ENCODE data around the gene GABRG3. TPM values are rescaled to one million over a fixed set of nuclear protein-coding genes. Genes with fewer than 3 reads are reported as not detected.

GABRG3 gene
- polyA plus RNA-seq (ENCODE audit: insufficient read length in 4 of 4), result 1 to 10 TPM; 1.7 to 2.4 (median 2.2) TPM

GRCh38 chr15:26970712-26971210 is at the start of gene GABRG3:
GABRG3 (plus strand) TSS chr15:26971181.
- DNase-seq (ENCODE audit: low read depth in 4 of 4, low spot score in 3 of 4), result peak in 2 of 4 donors; percentile 16 to 40

GRCh38 chr15:26921433-26921832 is 49.5 kb upstream of the GABRG3 start:
- no peak for DNase-seq (ENCODE audit: low read depth in 4 of 4, low spot score in 3 of 4)

- no peak for DNase-seq (ENCODE audit: low read depth in 4 of 4, low spot score in 3 of 4)
Measured at GRCh38 chr15:26926081-26926480, 44.9 kb upstream of the GABRG3 start.

DNA sequence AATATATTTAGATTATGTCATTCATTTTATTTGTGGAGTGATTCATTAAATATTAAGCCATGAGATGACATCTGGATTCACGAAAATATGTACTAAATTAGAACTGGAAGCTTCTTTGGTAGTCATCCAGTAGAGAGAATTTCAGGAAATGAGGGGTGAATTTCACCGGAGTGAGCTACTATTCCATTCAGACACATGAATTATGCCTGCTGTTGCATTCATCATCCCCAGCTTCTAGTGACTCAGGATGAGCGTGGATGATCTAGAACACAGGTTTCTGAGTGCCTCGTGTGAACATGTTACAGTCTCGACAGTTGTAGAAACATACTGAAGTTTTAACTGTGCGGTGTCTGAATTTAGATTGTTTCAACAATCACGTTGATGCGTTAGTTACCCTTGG is 42.9 kb upstream of the GABRG3 start:
- no peak for DNase-seq (ENCODE audit: low read depth in 4 of 4, low spot score in 3 of 4)

- DNase-seq (ENCODE audit: low read depth in 4 of 4, low spot score in 3 of 4), result no peak
Measured at GRCh38 chr15:26929588-26929987, 41.4 kb upstream of the GABRG3 start.

DNA sequence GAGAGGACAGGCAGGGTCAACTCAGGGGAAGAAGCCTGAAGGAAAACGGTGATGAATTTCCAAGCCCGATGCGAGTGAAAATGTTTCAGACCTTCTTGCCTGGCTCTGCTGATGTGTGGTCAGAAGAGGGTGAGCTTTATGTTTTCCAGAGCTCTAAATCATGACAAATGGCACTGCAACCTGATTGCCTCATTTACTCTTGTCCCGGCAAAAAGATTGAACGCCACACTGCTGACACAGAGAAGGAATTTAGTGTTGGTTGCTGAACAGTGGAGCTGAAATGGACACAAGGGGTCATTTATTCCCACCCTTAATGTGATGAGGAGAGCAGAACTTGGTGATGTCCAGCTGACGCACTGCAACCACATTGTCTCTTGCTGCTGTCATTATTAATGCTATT is 36.1 kb upstream of the GABRG3 start:
- DNase-seq (ENCODE audit: low read depth in 4 of 4, low spot score in 3 of 4), result no peak

GRCh38 chr15:26935322-26935721 is 35.7 kb upstream of the GABRG3 start:
- no peak for DNase-seq (ENCODE audit: low read depth in 4 of 4, low spot score in 3 of 4)

DNA sequence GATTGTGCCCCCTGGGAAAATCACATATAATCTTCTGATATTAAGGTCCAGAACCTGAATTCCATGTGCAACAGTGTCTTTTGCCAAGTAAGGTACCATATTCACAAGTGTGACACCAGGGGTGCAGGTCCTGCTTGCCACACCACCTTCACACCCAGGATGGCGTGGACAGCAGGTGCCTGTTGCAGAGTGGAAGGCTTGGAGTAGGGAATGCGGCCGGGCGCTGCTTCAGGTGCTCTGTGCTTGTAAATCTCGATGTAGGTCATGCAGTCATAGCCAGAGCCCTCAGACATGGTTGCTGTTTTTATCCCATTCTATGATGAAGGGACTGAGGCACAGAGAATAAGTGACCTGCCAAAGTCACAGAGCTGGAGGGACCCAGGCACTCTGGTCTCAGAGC is 34.5 kb upstream of the GABRG3 start:
- DNase-seq (ENCODE audit: low read depth in 4 of 4, low spot score in 3 of 4), result no peak

- DNase-seq (ENCODE audit: low read depth in 4 of 4, low spot score in 3 of 4), result no peak
Measured at GRCh38 chr15:26937134-26937533, 33.8 kb upstream of the GABRG3 start.

DNA sequence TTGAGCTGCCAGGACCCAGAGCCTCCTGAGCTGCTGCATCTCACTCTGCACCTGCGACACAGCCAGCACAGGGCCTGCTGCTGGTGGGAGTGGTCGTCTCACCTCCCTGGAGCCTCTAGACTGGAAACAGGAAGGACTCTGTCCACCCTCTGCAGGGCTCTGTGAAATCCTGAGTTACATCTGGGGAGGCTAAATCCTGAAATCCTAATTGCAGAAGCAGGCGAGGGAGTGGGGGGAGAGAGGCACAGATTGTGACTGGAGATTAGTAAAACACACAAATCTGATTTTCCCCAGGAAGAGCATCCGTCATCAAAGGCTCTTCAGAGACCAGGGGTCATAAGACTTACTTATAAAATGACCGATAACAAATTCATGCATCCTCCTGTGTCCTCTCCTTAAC is 31.6 kb upstream of the GABRG3 start:
- no peak for DNase-seq (ENCODE audit: low read depth in 4 of 4, low spot score in 3 of 4)

DNA sequence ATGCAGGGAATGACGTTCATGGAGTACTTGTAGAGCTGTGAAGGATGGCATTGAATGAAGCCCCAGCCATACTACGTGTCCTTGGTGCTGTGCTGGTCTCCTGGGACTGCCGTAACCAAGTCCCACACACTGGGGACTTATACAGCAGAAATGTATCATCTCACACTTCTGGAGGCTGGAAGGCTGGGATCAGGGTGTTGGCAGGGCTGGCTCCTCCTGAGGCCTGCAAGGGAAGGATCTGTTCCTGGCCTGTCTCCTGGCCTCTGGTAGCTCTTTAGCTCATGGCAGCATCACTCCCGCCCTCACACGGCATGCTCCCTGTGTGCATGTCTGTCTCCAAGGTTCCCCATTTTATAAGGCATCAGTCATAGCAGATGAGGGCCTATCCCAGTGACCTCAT is 29.5 kb upstream of the GABRG3 start:
- DNase-seq (ENCODE audit: low read depth in 4 of 4, low spot score in 3 of 4), result no peak

GRCh38 chr15:26943866-26944265 is 27.1 kb upstream of the GABRG3 start:
- peak in 3 of 4 donors; percentile 16 to 43 (median 36) for DNase-seq (ENCODE audit: low read depth in 4 of 4, low spot score in 3 of 4)

GRCh38 chr15:26945046-26945445 is 25.9 kb upstream of the GABRG3 start:
- DNase-seq (ENCODE audit: low read depth in 4 of 4, low spot score in 3 of 4), result no peak

DNA sequence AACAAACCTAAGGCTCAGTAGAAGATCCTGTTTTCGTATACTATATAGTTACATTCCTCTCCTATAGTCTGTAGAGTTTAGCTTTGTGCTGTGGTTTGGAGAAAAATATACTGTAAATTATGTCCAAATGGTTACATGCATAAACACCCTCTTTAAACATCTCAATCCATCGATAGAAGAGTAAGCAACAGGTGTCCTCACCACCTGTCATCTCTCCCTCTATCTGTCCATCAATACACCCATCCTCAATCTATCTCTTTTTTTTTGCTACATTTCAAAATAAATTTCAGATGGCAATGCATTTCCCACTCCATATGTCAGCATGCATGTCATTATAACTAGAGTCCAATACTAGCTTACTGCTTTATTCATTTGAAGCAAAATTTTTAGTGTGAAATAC is 21.0 kb upstream of the GABRG3 start:
- no peak for DNase-seq (ENCODE audit: low read depth in 4 of 4, low spot score in 3 of 4)

DNA sequence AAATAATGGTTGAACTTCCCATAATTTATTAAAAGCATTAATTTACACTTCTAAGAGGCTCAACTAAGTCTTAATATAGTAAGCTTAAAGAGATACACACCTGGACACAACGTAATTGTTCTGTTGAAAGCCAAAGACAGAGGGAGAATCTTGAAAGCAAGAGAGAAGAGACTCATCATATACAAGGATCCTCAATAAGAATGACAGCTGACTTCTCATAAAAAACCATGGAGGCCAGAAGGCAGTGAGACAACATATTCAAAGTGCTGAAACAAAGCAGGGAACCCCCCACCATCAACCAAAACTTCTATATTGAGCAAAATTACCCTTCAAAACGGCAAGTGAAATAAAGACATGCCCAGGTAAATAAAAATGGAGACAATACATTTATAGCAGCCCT is 16.6 kb upstream of the GABRG3 start:
- DNase-seq (ENCODE audit: low read depth in 4 of 4, low spot score in 3 of 4), result no peak

- peak in 1 of 4 donors; percentile 37 for DNase-seq (ENCODE audit: low read depth in 4 of 4, low spot score in 3 of 4)
Measured at GRCh38 chr15:26967719-26968269, 3.2 kb upstream of the GABRG3 start.

- no peak for DNase-seq (ENCODE audit: low read depth in 4 of 4, low spot score in 3 of 4)
Measured at GRCh38 chr15:26968806-26969205, 2.2 kb upstream of the GABRG3 start.

DNA sequence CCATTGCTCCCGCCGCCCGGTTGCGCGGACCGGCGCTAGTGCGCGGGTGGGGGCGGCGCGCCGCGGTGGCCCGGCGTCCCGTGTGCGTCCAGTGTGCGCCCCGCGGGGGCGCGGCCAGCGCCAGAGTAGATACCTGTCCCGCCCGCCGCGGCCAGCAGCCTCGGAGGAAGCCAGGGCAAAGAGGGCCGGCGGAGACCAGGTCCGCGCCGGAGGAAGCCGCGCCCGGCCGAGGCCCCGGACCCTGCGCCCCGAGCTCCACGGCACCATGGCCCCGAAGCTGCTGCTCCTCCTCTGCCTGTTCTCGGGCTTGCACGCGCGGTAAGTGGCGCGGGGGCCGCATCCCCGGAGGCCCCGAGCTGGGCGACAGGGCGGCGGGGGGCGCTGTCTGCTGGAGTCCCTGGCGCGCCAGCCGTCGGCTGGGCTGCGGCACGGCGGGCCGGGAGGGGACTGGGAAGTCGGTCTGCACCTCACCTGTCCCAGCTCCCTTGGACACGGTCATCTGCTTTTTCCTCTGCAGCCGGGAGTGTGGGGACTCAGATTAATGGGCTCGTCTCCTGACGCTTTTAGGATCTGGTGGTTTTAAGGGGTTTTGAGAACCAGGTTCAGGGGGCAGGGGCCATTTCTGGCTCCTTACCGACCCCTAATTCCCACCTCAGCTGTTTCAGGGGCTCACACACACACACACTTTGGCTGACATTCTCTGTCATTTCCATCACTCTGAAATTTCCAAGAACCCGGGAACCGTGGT is 464 bp downstream of the GABRG3 start:
- peak in 1 of 4 donors; percentile 5 for DNase-seq (ENCODE audit: low read depth in 4 of 4, low spot score in 3 of 4)

DNA sequence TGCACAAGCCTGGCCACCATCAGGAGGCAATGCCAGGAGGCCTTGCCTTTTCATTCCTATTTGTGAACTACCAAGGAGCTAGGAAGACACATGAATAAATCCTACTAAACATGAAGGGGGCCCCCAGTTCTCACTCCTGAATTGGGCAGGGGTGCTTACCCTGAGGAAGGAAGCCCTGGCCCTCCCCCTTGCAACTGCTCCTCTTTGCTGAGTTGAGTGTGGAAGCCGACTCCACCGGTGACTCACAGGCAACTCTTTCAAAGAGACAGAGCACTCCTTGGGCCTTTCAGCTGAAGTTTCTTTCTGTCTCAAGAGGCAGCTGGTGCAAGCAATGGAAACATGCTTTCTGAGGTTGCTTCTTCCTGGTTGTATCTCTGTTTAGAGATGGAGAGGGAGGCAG is 1.7 kb downstream of the GABRG3 start:
- no peak for DNase-seq (ENCODE audit: low read depth in 4 of 4, low spot score in 3 of 4)

GRCh38 chr15:26974120-26974780 is 3.3 kb downstream of the GABRG3 start:
- DNase-seq (ENCODE audit: low read depth in 4 of 4, low spot score in 3 of 4), result peak in 2 of 4 donors; percentile 24 to 31

DNA sequence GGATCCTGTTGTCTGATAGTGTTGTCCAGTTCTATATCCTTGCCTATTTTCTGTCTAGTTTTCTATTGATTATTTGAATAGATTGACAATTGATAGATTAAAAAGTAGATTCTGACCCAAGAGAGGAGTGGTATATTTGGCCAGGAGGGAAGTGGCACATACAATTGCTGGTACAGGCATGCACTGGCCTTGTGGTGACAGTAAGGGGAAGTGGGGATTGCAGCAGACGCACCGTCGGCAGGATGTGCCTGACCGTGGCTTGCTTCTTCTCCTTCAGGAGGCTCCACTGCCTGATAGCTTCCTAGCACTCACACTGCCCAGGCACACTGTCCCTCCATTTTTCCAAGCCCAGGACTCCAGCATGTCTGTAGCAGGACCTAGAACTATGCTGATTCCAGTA is 10.5 kb downstream of the GABRG3 start:
- no peak for DNase-seq (ENCODE audit: low read depth in 4 of 4, low spot score in 3 of 4)

DNA sequence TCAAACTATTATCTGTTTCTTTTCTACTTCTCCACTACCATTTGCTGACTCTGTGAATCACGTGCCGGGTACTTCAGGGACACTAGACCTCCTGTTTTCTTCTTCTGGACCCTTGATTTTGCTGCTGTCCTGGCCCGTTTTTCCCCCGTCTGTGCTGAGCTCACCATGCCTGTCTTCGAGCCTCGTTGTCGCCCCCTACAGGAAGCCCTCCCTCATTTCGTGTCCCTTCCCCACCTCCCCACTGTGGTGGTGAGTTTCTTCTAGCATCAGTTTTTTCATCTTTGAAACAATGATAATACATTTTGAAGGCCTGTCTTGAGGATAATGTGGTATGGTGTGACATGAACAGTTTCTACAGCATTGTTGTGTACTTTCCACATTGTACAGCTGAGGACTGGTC is 12.8 kb downstream of the GABRG3 start:
- DNase-seq (ENCODE audit: low read depth in 4 of 4, low spot score in 3 of 4), result no peak
